ENCODE results near the gene CEP83.

CEP83 gene

DNA sequence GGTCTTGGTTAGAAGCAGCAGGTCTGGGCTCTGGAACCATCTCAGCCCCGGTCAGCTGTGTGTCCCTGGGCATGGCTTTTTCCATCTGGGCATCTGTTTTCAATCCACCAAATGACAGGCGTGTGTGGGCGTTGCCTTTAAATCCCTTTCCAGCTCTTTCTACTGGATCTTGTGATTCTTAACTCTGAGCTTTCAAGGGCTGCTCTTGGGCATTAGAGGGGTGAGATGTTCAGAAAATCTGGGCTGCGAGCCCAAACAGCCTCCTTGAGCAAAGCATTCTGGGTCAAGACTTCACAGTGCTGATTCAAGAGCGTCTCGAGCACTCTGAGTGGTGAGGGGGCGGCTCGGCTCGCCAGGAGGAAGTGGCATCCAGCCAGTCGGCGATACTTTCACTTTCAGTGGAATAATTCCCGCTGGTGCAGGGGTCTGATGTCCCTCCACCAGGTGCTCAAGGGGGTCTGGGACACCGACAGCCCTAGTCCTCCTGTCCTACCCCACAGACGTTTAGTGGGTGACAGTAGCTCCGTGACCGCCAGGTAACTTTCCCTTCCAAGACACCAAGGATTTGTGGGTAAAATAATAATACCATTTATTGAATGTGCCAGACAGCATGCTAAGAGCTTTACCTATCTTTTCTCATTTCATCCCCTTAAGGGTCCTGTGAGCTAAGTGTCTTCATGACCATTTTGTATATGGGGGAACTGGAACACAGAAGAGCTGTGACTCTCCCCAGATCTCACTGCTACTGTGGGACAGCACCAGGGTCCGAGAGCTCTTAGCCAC lies 197.2 kb downstream of the CEP83 start:
- Histone ChIP-seq H3K9ac (ENCODE audit: low read length) (peak overlapping the region; percentile 85), H3K4me3 (ENCODE audit: low read length) (peak overlapping the region; percentile 87), H4K20me1 (ENCODE audit: insufficient read depth, low read length) (no peaks in the 10 kb centered on the region), H3K9me3 (ENCODE audit: insufficient read depth, low read length) (no peaks in the 10 kb centered on the region), H3K36me3 (replicated peaks; ENCODE audit: low read depth, low read length) (no peaks in the 10 kb centered on the region), H3K27ac (ENCODE audit: low read length) (peak overlapping the region; percentile 77), H3K4me2 (ENCODE audit: low read length) (peak overlapping the region; percentile 87), H3K4me1 (ENCODE audit: low read length) (peaks cover 52% of the 10 kb centered on the region), H3K79me2 (ENCODE audit: low read length) (no peaks in the 10 kb centered on the region), H2AFZ (ENCODE audit: low read depth, low read length) (peak overlapping the region; percentile 85), H3K27me3 (ENCODE audit: low read depth, low read length) (no peaks in the 10 kb centered on the region)
- TF ChIP-seq EZH2phosphoT487 (IDR thresholded peaks at IDR 0.05; ENCODE audit: low read depth): no peak
- TF ChIP-seq, protein P1, sequence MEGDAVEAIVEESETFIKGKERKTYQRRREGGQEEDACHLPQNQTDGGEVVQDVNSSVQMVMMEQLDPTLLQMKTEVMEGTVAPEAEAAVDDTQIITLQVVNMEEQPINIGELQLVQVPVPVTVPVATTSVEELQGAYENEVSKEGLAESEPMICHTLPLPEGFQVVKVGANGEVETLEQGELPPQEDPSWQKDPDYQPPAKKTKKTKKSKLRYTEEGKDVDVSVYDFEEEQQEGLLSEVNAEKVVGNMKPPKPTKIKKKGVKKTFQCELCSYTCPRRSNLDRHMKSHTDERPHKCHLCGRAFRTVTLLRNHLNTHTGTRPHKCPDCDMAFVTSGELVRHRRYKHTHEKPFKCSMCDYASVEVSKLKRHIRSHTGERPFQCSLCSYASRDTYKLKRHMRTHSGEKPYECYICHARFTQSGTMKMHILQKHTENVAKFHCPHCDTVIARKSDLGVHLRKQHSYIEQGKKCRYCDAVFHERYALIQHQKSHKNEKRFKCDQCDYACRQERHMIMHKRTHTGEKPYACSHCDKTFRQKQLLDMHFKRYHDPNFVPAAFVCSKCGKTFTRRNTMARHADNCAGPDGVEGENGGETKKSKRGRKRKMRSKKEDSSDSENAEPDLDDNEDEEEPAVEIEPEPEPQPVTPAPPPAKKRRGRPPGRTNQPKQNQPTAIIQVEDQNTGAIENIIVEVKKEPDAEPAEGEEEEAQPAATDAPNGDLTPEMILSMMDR (IDR thresholded peaks at IDR 0.05; ENCODE audit: low read depth, low read length): no peak

DNA sequence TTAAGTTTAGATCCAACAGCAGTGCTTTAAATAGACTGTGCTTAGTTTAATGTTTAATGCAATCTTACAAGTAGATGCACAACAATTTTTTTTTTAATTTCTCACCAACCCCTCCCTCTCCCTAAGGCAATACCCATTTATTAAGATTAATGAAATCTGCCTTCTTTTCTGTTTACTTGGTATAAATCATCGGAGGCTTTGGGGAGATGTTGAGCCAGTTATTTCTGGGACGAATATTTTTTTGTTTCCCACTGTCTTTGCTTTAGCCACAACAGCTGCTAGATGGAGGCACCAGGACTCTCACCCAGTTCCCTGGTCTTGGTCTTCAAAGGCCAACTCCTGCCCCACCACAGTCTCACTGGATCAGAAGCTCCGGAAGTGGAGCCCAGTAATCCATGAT lies 197.9 kb downstream of the CEP83 start:
- Histone ChIP-seq H3K4me1 (ENCODE audit: low read length) (peaks cover 52% of the 10 kb centered on the region), H3K79me2 (ENCODE audit: low read length) (no peaks in the 10 kb centered on the region), H3K9ac (ENCODE audit: low read length) (peak overlapping the region; percentile 85), H3K9me3 (ENCODE audit: insufficient read depth, low read length) (no peaks in the 10 kb centered on the region), H3K4me2 (ENCODE audit: low read length) (peak overlapping the region; percentile 87), H4K20me1 (ENCODE audit: insufficient read depth, low read length) (no peaks in the 10 kb centered on the region), H3K27ac (ENCODE audit: low read length) (peak overlapping the region; percentile 77), H3K27me3 (ENCODE audit: low read depth, low read length) (no peaks in the 10 kb centered on the region), H3K36me3 (replicated peaks; ENCODE audit: low read depth, low read length) (no peaks in the 10 kb centered on the region), H3K4me3 (ENCODE audit: low read length) (peak overlapping the region; percentile 87), H2AFZ (ENCODE audit: low read depth, low read length) (peak overlapping the region; percentile 85)
- no peak for TF ChIP-seq EZH2phosphoT487 (IDR thresholded peaks at IDR 0.05; ENCODE audit: low read depth)
- TF ChIP-seq, protein P1 (IDR thresholded peaks at IDR 0.05; ENCODE audit: low read depth, low read length): no peak

DNA sequence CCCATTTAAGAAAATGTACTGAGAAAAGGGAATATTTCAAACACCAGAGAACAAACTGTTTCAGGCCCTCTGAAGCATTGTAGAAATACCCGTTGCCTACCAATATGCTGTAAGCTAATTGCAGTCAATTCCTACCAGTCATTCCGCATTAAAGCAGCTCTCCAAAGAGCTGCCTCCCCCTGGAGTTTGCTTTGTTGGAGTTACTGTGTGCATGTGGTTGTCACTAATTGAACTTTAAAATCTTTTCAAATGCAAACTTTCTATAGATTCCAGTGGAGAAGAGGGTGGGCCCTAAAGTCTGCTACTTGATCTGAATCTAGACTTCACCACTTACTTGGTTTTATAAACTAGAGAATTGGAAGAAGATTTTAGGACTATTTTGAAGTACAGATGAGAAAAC lies 198.5 kb downstream of the CEP83 start:
- no peak overlapping the region for H2AFZ ChIP-seq (ENCODE audit: low read depth, low read length)
- TF ChIP-seq, protein P1 (IDR thresholded peaks at IDR 0.05; ENCODE audit: low read depth, low read length): no peak
- no peak for TF ChIP-seq EZH2phosphoT487 (IDR thresholded peaks at IDR 0.05; ENCODE audit: low read depth)
- no peaks in the 10 kb centered on the region for H3K79me2 ChIP-seq (ENCODE audit: low read length)
- H3K4me3 ChIP-seq (ENCODE audit: low read length): no peak overlapping the region
- no peak overlapping the region for H3K9ac ChIP-seq (ENCODE audit: low read length)
- no peaks in the 10 kb centered on the region for H3K27me3 ChIP-seq (ENCODE audit: low read depth, low read length)
- H4K20me1 ChIP-seq (ENCODE audit: insufficient read depth, low read length): no peaks in the 10 kb centered on the region
- H3K4me1 ChIP-seq (ENCODE audit: low read length): peaks cover 52% of the 10 kb centered on the region
- H3K9me3 ChIP-seq (ENCODE audit: insufficient read depth, low read length): no peaks in the 10 kb centered on the region
- H3K4me2 ChIP-seq (ENCODE audit: low read length): peak overlapping the region; percentile 87
- H3K27ac ChIP-seq (ENCODE audit: low read length): no peak overlapping the region
- no peaks in the 10 kb centered on the region for H3K36me3 ChIP-seq (replicated peaks; ENCODE audit: low read depth, low read length)

DNA sequence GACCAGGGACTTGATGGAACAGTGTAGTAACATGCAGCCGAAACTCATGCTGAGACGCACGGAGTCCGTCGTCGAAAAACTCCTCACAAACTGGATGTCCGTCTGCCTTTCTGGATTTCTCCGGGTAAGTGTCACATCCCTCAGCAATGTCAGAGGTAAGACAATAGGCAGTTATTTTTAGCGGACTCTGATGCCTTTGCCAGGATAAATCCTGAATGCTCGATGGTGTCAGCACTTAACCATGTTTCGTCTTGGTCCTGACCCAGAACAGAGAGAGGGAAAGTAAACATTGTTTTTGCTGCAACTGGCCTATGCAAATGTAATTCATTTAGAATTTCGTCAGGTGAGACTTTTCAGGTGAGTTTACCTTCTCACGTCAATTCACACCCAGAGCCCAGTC lies 198.9 kb downstream of the CEP83 start:
- H3K4me3 ChIP-seq (ENCODE audit: low read length): no peak overlapping the region
- peaks cover 52% of the 10 kb centered on the region for H3K4me1 ChIP-seq (ENCODE audit: low read length)
- H3K79me2 ChIP-seq (ENCODE audit: low read length): no peaks in the 10 kb centered on the region
- H4K20me1 ChIP-seq (ENCODE audit: insufficient read depth, low read length): no peaks in the 10 kb centered on the region
- no peaks in the 10 kb centered on the region for H3K36me3 ChIP-seq (replicated peaks; ENCODE audit: low read depth, low read length)
- no peaks in the 10 kb centered on the region for H3K9me3 ChIP-seq (ENCODE audit: insufficient read depth, low read length)
- H3K9ac ChIP-seq (ENCODE audit: low read length): no peak overlapping the region
- H3K27me3 ChIP-seq (ENCODE audit: low read depth, low read length): no peaks in the 10 kb centered on the region
- TF ChIP-seq, protein P1 (IDR thresholded peaks at IDR 0.05; ENCODE audit: low read depth, low read length): no peak
- TF ChIP-seq EZH2phosphoT487 (IDR thresholded peaks at IDR 0.05; ENCODE audit: low read depth): no peak
- H2AFZ ChIP-seq (ENCODE audit: low read depth, low read length): no peak overlapping the region
- no peak overlapping the region for H3K4me2 ChIP-seq (ENCODE audit: low read length)
- H3K27ac ChIP-seq (ENCODE audit: low read length): no peak overlapping the region
